K562 (cell line): ENCODE data around the gene ASXL2. TPM values are rescaled to one million over a fixed set of nuclear protein-coding genes. Genes with fewer than 3 reads are reported as not detected.

Experiments
- ATAC-seq: fragments of 200-7000 bp; cut with Tn5 transposase; 3 replicates; pipeline ENCODE4 v1.9.1; 2020; ENCODE audit warnings: moderate library complexity
- BruUV-seq: library from RNA; stranded (reverse); fragments of 400-500 nt; replicated peaks from 2 replicates; lab custom pipeline; 2021; lab: Mats Ljungman, UMichigan
- CTCF ChIA-PET: fragments of 300-600 bp; formaldehyde crosslinking; extraction: SDS; loops from one replicate; lab custom pipeline; 2021; ENCODE audit warnings: low intra/inter-chr PET ratio; lab: Yijun Ruan, JAX
- POLR2A ChIA-PET: fragments of 300-600, 350-650 bp; sonication (Branson Sonifier 250); formaldehyde crosslinking; extraction: SDS; loops from one replicate; lab custom pipeline; 2021; ENCODE audit warnings: antibody characterized with exemption, inconsistent platforms; lab: Yijun Ruan, JAX
- DNase-seq, 4 experiments: peaks; one replicate each; pipeline versions ENCODE4 v3.0.0 to v3.0.0-alpha.2; 2011 to 2018; ENCODE audit warnings: low spot score in 3 of 4, mixed read lengths in 3 of 4; ENCODE audit errors: extremely low read depth in 1 of 4
- FAIRE-seq: peaks from 2 replicates; lab custom pipeline; 2011; peaks lifted over from hg19 to GRCh38; lab: Jason Lieb, UNC
- H2AFZ ChIP-seq: 2 replicates; pipeline ENCODE4 v1.6.0; 2011; ENCODE audit warnings: low read depth, low read length, control low read depth, inconsistent platforms
- H3K27ac ChIP-seq: fragments of 200-600 bp; 3 replicates; pipeline ENCODE4 v1.8.0; 2011; ENCODE audit warnings: low read depth, mild to moderate bottlenecking, control low read depth, inconsistent platforms, low read length, moderate library complexity, mixed read lengths; ENCODE audit errors: extremely low read depth
- H3K27me3 ChIP-seq, 2 experiments: fragments of 300-600 bp in 1 of 2; 2 replicates in 1 of 2; 3 replicates in 1 of 2; pipeline versions ENCODE4 v1.6.0 to v1.8.0; 2011; ENCODE audit warnings: inconsistent platforms in 2 of 2, low read length in 2 of 2, mild to moderate bottlenecking in 1 of 2, mixed read lengths in 1 of 2, moderate library complexity in 1 of 2; ENCODE audit not compliant: control insufficient read depth in 2 of 2, insufficient read depth in 2 of 2
- H3K36me3 ChIP-seq: fragments of 300-600 bp; 3 replicates; pipeline ENCODE4 v1.8.0; 2011; ENCODE audit warnings: mild to moderate bottlenecking, low read length, inconsistent platforms; ENCODE audit not compliant: control insufficient read depth, insufficient read depth
- H3K4me1 ChIP-seq, 2 experiments: fragments of 200-600 bp in 1 of 2; replicated peaks in 1 of 2; 2 replicates in 1 of 2; 3 replicates in 1 of 2; pipeline versions ENCODE4 v1.5.1 to v1.8.0; 2011; ENCODE audit warnings: inconsistent platforms in 2 of 2, low read length in 2 of 2, mild to moderate bottlenecking in 1 of 2, mixed read lengths in 1 of 2, moderate library complexity in 1 of 2; ENCODE audit not compliant: control insufficient read depth in 2 of 2, insufficient read depth in 2 of 2
- H3K4me2 ChIP-seq: 2 replicates; pipeline ENCODE4 v1.6.1; 2011; ENCODE audit warnings: low read length, control low read depth, inconsistent platforms, mixed read lengths; ENCODE audit not compliant: insufficient read depth
- H3K4me3 ChIP-seq: fragments of 200-600 bp; sonication (generic), shearing (Covaris generic); 2 replicates; pipeline ENCODE4 v1.5.1; 2016; ENCODE audit warnings: control low read depth, inconsistent platforms
- H3K79me2 ChIP-seq: fragments of 200-600 bp; 3 replicates; pipeline ENCODE4 v1.8.0; 2011; ENCODE audit warnings: low read length, inconsistent platforms; ENCODE audit not compliant: control insufficient read depth, insufficient read depth
- H3K9ac ChIP-seq, 2 experiments: 2 replicates each; pipeline versions ENCODE4 v1.6.0 to v1.6.1; 2011; ENCODE audit warnings: low read depth in 2 of 2, low read length in 2 of 2, control low read depth in 1 of 2, inconsistent platforms in 1 of 2, mild to moderate bottlenecking in 1 of 2, mixed read lengths in 1 of 2; ENCODE audit not compliant: insufficient read depth in 1 of 2
- H3K9me1 ChIP-seq: one replicate; pipeline ENCODE4 v1.6.0; 2011; ENCODE audit warnings: inconsistent platforms, mild to moderate bottlenecking, low read length, moderate library complexity; ENCODE audit not compliant: control insufficient read depth, insufficient read depth
- H3K9me3 ChIP-seq: replicated peaks from 2 replicates; pipeline ENCODE4 v1.5.1; 2011; ENCODE audit warnings: low read depth, low read length, inconsistent platforms; ENCODE audit not compliant: control insufficient read depth, insufficient read depth
- H4K20me1 ChIP-seq: replicated peaks from 2 replicates; pipeline ENCODE4 v1.6.1; 2011; ENCODE audit warnings: low read length, inconsistent platforms, mixed read lengths; ENCODE audit not compliant: control insufficient read depth, insufficient read depth
- WGBS: fragments of 100-300 bp; shearing (Covaris generic); methylation state at CpG from one replicate; pipeline ENCODE4 v1.1.6; 2016; ENCODE audit warnings: low coverage, mixed read lengths; ENCODE audit not compliant: insufficient coverage; ENCODE audit errors: missing lambda C conversion rate; 5-methylcytosine and 5-hydroxymethylcytosine counted together
- in situ Hi-C: fragments of 300-500 bp; cut with MboI; formaldehyde crosslinking; loops from 4 replicates; pipeline ENCODE4 v1.15.0; 2018; ENCODE audit warnings: inconsistent platforms, mixed read lengths
- intact Hi-C: fragments of 100-400 bp; cut with micrococcal nuclease; formaldehyde crosslinking; loops from 2 replicates; pipeline ENCODE4 v1.14.2; 2022
- polyA plus RNA-seq, 8 experiments: library from polyadenylated mRNA; depleted of rRNA in 4 of 8; stranded (reverse) in 5 of 8; unstranded in 3 of 8; fragments of >200 nt; fragmentation: Nextera tagmentation in 2 of 8; fragmentation: Illumina TruSeq in 1 of 8; extraction: Ambion mirVana in 2 of 8; extraction: Trizol in 1 of 8; gene quantifications; 2 replicates each; pipeline versions ENCODE4 v1.2.1 to v1.2.3, GENCODE V29; 2011 to 2014; ENCODE audit warnings: inconsistent platforms in 1 of 8, missing spikeins in 1 of 8
- total RNA-seq, 7 experiments: library from RNA; depleted of rRNA in 6 of 7; stranded (reverse); fragments of >200 nt in 6 of 7; fragmentation: Illumina TruSeq in 2 of 7; extraction: Trizol in 2 of 7; gene quantifications; 2 replicates each; pipeline versions ENCODE4 v1.2.1 to v1.2.3, GENCODE V29; 2011 to 2021; ENCODE audit warnings: low replicate concordance in 1 of 7
- TF ChIP-seq, protein P1 (sequence below): sonication (generic); formaldehyde crosslinking; IDR thresholded peaks from 2 replicates; pipeline ENCODE4 v1.8.0; 2023; ENCODE audit warnings: mild to moderate bottlenecking, missing genetic modification reagents

The ASXL2 gene
- total and polyA plus RNA-seq, 9 of the 15 experiments (the other 6 are each of a cell fraction or from before 2014, with no cell fraction given) = 2.2 to 25.9 (median 9.0) TPM

DNA sequence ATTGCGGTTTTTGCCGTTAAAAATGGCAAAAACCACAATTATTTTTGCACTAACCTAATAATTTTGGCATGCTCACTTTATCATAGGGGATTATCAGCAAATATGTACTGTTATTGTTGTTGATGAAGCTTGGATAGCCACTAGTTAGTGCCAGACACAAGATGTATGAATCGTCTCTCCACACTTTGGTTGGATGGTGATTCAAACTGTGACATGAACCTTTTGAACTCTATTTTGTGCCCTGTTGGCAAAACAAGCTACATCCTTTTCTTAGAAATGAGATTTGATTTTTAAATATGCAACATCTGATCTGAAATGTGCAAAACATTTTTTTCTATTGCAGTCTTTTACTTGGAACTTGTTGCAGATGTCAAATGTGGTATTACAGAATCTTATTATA lies 156.1 kb downstream of the ASXL2 start:
- intact Hi-C loops = no loop called here
- TF ChIP-seq, protein P1, sequence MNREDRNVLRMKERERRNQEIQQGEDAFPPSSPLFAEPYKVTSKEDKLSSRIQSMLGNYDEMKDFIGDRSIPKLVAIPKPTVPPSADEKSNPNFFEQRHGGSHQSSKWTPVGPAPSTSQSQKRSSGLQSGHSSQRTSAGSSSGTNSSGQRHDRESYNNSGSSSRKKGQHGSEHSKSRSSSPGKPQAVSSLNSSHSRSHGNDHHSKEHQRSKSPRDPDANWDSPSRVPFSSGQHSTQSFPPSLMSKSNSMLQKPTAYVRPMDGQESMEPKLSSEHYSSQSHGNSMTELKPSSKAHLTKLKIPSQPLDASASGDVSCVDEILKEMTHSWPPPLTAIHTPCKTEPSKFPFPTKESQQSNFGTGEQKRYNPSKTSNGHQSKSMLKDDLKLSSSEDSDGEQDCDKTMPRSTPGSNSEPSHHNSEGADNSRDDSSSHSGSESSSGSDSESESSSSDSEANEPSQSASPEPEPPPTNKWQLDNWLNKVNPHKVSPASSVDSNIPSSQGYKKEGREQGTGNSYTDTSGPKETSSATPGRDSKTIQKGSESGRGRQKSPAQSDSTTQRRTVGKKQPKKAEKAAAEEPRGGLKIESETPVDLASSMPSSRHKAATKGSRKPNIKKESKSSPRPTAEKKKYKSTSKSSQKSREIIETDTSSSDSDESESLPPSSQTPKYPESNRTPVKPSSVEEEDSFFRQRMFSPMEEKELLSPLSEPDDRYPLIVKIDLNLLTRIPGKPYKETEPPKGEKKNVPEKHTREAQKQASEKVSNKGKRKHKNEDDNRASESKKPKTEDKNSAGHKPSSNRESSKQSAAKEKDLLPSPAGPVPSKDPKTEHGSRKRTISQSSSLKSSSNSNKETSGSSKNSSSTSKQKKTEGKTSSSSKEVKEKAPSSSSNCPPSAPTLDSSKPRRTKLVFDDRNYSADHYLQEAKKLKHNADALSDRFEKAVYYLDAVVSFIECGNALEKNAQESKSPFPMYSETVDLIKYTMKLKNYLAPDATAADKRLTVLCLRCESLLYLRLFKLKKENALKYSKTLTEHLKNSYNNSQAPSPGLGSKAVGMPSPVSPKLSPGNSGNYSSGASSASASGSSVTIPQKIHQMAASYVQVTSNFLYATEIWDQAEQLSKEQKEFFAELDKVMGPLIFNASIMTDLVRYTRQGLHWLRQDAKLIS (CRISPR knock-in tag) = no peak
- Histone ChIP-seq H3K79me2 (no peaks in the 10 kb centered on the region), H3K27ac (no peak overlapping the region), H3K27me3 (peaks cover 18 to 54% of the 10 kb centered on the region in 2 experiments), H3K4me3 (no peak overlapping the region), H3K4me2 (no peak overlapping the region), H3K36me3 (no peaks in the 10 kb centered on the region), H3K9ac (no peak overlapping the region), H4K20me1 (no peaks in the 10 kb centered on the region), H2AFZ (no peak overlapping the region), H3K9me1 (no peaks in the 10 kb centered on the region), H3K9me3 (no peaks in the 10 kb centered on the region), H3K4me1 (no peaks in the 10 kb centered on the region)
- WGBS = 4% methylated on average over 3 of the region's 3 CpGs
- DNase-seq (no peak), FAIRE-seq (no peak), ATAC-seq (no peak)
- ChIA-PET POLR2A (interaction anchor here (0.7 to 1.2 kb wide), 3 partner anchors 10 to 910 kb away, joined by 3 read pairs; no protein-coding TSS in a partner anchor), CTCF (no interaction called here)
- no TSS peak for BruUV-seq
- in situ Hi-C loops = no loop called here
